NCI-H146 treated with DMSO at 0.1 percent for 48 hours (cell line): ENCODE results near the gene GNAQ.
"Not testable (repeated sequence)": the region's sequence is repeated elsewhere in the genome, so short reads cannot be mapped to it uniquely, and the experiment has no call there.

Experiments
- DNase-seq: peaks from one replicate; lab custom pipeline; 2025; ENCODE audit not compliant: unreplicated experiment; lab: John Stamatoyannopoulos, UW

GNAQ gene

GRCh38 chr9:77708064-77708815 lies 323.4 kb downstream of the GNAQ start:
- no peak for DNase-seq

- no peak for DNase-seq
Observed at GRCh38 chr9:77707383-77708063, 324.1 kb downstream of the GNAQ start.

GRCh38 chr9:77705636-77706035 lies 326.0 kb downstream of the GNAQ start:
- no peak for DNase-seq

- not testable (repeated sequence) for DNase-seq
Observed at GRCh38 chr9:77702521-77703390, 328.9 kb downstream of the GNAQ start.

GRCh38 chr9:77697238-77697984 lies 334.2 kb downstream of the GNAQ start:
- no peak for DNase-seq

- DNase-seq, result not testable (repeated sequence)
Observed at GRCh38 chr9:77690723-77691122, 340.9 kb downstream of the GNAQ start.

- not testable (repeated sequence) for DNase-seq
Observed at GRCh38 chr9:77690119-77690518, 341.5 kb downstream of the GNAQ start.

- not testable (repeated sequence) for DNase-seq
Observed at GRCh38 chr9:77687737-77688136, 343.9 kb downstream of the GNAQ start.

- DNase-seq, result no peak
Observed at GRCh38 chr9:77680581-77680980, 351.0 kb downstream of the GNAQ start.

GRCh38 chr9:77679661-77680368 lies 351.8 kb downstream of the GNAQ start:
- DNase-seq, result no peak

- DNase-seq, result no peak
Observed at GRCh38 chr9:77679088-77679487, 352.5 kb downstream of the GNAQ start.

- DNase-seq, result no peak
Observed at GRCh38 chr9:77677957-77678535, 353.6 kb downstream of the GNAQ start.

- DNase-seq, result no peak
Observed at GRCh38 chr9:77677397-77677796, 354.2 kb downstream of the GNAQ start.

GRCh38 chr9:77673941-77674791 lies 357.4 kb downstream of the GNAQ start:
- no peak for DNase-seq

- no peak for DNase-seq
Observed at GRCh38 chr9:77672183-77672582, 359.4 kb downstream of the GNAQ start.

- no peak for DNase-seq
Observed at GRCh38 chr9:77667151-77667550, 364.5 kb downstream of the GNAQ start.
